ENCODE data around the gene KIAA1549. TPM values are rescaled to one million over a fixed set of nuclear protein-coding genes. Genes with fewer than 3 reads are reported as not detected.
"Not testable (repeated sequence)": the region's sequence is repeated elsewhere in the genome, so short reads cannot be mapped to it uniquely, and the experiment has no call there.

KIAA1549 gene
- total RNA-seq, 1 donor from 2014 or later = 0.77 TPM

DNA sequence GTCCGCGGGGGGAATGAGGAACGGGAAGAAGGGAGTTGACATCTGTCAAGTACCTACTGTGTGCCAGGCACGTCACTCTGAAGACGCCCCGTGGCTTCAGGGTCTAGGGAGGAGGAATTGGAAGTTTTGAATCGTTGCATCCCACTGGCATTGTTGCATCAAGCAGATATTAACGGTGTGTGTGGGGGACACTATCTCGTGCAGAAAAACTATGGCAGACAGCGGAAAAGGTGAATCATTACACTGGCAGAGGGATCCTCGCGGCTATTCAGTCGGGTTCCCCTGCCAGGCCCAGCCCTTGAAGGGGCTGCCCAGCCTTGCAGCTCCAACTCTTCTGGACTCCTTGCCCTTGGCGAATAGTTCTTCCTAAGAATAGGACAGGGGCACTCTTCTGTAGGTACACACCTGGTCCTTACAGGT, 1.0 kb upstream of the KIAA1549 start:
- peak overlapping the region; percentile 56 for H3K4me3 Mint-ChIP-seq
- H3K27ac Mint-ChIP-seq = no peak overlapping the region
- no peaks in the 10 kb centered on the region for H3K9me3 Mint-ChIP-seq
- peaks cover 11% of the 10 kb centered on the region for H3K4me1 Mint-ChIP-seq
- intact Hi-C loops (cut with micrococcal nuclease) = loop anchor here (5.0 kb wide), 1 partner anchor 80 kb away; no protein-coding TSS in a partner anchor
- H3K36me3 Mint-ChIP-seq (ENCODE audit: low read depth) = no peaks in the 10 kb centered on the region
- no peak for DNase-seq
- peaks cover 61% of the 10 kb centered on the region for H3K27me3 Mint-ChIP-seq

DNA sequence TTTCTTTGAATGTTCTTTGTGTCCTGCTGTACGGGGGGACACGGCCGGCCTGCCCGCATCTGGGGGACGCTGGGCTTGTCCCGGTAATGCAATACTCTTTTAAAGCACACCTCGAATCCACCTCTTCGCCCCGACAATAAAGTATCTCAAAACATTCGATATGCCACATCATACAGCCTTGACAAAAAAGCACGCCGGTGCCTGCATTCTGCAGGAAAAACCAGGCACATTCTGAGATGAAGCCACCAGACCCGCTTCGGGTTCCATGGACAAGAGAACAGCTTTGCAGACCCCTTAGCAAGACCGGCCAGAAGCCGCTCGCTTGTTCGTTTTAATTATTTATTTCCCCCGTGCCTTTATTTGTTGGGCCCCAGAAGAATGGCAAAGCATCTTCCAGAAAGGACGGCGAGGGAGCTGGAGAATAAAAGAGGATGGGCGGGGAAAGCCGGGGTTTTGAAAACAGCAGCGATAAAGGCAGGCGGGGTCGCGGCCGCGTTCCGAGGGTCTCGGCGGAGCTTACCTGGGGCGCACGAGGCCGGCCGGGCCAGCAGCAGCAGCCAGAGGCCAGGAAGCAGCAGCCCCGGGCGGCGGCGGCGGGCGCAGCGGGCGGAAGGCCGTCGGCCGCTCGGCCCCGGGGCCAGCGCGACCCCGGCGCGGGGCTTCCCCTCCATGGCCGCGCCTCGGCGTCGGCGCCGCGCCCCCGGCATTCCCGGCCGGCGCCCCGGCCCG, 462 bp downstream of the KIAA1549 start:
- Mint-ChIP-seq H3K9me3 (no peaks in the 10 kb centered on the region), H3K4me1 (peaks cover 11% of the 10 kb centered on the region), H3K36me3 (ENCODE audit: low read depth) (no peaks in the 10 kb centered on the region), H3K4me3 (peak overlapping the region; percentile 85), H3K27me3 (peaks cover 55% of the 10 kb centered on the region), H3K27ac (peak overlapping the region; percentile 46)
- peak; percentile 63 for DNase-seq
- intact Hi-C loops (cut with micrococcal nuclease) = loop anchor here (1.0 to 5.0 kb wide), 2 partner anchors 78 to 94 kb away; no protein-coding TSS in a partner anchor

DNA sequence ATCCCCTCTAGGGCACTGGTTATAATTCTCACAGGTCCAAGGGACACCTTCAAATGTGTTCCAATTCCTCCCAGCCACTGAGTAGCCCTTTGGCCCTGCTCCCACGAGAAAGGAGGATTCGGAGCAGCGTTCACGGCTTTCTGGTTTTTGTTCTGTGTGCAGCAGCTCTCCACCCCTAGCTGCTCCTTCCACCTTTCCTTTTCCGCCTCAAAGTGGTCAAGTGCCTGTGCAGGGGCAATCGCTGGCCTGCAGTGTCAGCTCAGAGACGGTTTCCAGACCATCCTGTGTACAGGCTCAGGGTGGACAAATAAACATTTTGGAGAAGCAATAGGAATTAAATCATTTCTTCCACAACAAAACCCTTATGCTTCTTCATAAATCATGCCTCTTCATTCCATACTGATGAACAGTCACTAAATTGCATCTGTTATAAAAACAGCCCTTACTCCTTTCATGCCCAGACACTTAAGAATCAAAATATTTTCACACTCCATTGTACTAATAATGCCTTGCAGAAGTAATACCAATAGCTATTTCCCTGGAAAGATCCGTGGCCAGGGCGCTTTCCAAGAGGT, 1.1 kb downstream of the KIAA1549 start:
- DNase-seq = no peak
- Mint-ChIP-seq H3K4me3 (peak overlapping the region; percentile 85), H3K27me3 (peaks cover 59% of the 10 kb centered on the region), H3K36me3 (ENCODE audit: low read depth) (no peaks in the 10 kb centered on the region), H3K4me1 (peaks cover 11% of the 10 kb centered on the region), H3K9me3 (no peaks in the 10 kb centered on the region), H3K27ac (no peak overlapping the region)
- intact Hi-C loops (cut with micrococcal nuclease) = loop anchor here (1.0 to 5.0 kb wide), 2 partner anchors 78 to 94 kb away; no protein-coding TSS in a partner anchor

DNA sequence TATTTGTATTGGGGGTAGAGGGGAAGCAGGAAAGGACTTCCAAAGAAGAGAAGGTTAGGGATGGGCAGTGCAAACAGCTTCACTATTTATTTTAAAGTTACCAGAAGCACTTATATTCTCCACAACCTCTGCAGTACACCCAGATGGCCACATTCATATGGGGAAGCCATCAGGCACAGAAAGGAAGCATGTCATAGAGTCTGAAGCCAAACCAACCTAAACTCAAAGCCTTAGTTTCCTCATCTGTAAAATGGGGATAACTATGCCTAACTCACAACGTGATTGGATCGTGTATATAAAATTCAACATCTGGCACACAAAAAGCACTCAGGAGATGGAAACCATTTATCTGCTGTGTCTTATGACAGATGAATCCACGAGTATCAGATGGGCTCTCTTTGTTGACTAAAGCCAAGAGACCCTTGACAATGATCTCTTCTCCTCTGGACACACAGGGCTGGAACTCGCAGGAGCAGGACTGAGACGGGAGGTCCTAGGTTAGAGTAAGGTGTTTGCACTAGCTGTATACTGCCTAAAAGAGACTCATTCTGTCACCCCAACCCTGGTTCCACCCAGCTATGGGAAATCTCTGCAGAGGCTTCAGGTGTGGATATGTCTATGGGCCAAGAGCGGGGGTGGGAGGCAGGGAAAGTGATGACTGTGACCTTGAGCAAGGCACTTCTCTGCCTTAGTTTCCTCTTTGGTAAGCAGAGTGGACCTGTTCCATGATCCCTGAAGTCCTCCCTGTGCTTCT, 1.8 kb downstream of the KIAA1549 start:
- peak; percentile 71 for DNase-seq
- no peaks in the 10 kb centered on the region for H3K9me3 Mint-ChIP-seq
- intact Hi-C loops (cut with micrococcal nuclease) = no loop called here

DNA sequence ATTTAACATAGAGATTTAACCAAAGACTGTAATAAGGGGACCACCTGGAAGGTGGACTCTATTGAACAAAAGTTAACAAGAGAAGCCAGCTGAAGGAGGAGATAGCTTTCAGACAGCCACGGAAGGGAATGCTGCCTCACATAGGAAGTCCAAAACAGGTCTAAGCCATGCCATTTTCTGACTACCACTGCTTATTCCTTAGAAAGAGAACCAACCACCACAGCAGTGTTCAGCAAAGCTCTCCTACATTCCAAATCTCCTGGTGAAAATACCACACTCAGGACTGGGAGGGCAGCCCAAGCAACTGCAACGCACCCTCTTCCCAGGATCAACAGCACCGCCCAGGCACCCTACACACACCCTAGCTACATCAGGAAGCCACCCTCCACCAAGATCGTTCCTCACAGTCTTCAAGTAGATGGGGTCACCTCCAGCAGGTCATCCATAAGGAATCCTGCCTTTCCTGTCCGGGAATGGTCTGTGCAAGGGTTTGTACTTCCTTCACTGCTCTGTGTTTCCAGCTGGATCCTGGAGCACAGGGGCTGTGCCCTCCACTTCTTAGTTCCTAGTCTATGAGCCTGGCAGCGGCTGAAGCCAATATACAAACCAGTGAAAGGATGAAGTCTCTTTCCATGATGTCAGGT, 2.5 kb downstream of the KIAA1549 start:
- no peaks in the 10 kb centered on the region for H3K9me3 Mint-ChIP-seq
- no peak overlapping the region for H3K4me3 Mint-ChIP-seq
- no peak overlapping the region for H3K27ac Mint-ChIP-seq
- DNase-seq = no peak
- peaks cover 11% of the 10 kb centered on the region for H3K4me1 Mint-ChIP-seq
- intact Hi-C loops (cut with micrococcal nuclease) = no loop called here
- H3K27me3 Mint-ChIP-seq = peaks cover 61% of the 10 kb centered on the region
- H3K36me3 Mint-ChIP-seq (ENCODE audit: low read depth) = no peaks in the 10 kb centered on the region

More for the DNA sequence above, 1.8 kb downstream of the KIAA1549 start:
- peaks cover 11% of the 10 kb centered on the region for H3K4me1 Mint-ChIP-seq
- H3K27me3 Mint-ChIP-seq = peaks cover 61% of the 10 kb centered on the region
- peak overlapping the region; percentile 15 for H3K4me3 Mint-ChIP-seq
- H3K27ac Mint-ChIP-seq = no peak overlapping the region
- H3K36me3 Mint-ChIP-seq (ENCODE audit: low read depth) = no peaks in the 10 kb centered on the region

DNA sequence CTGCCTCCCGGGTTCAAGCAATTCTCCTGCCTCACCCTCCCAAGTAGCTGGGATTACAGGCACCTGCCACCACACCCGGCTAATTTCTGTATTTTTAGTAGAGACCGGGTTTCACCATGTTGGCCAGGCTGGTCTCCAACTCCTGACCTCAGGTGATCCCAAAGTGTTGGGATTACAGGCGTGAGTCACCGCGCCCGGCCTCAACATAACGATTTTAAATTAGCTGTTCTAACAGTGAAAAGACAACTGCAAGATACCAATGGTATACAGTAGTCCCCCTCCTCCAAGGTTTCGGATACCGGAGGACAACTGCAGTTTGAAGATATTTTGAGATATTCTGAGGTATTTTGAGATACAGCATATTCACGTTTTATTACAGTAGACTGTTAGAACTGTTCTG, 5.0 kb downstream of the KIAA1549 start:
- H3K27me3 Mint-ChIP-seq = peaks cover 55% of the 10 kb centered on the region
- DNase-seq; H3K9me3 Mint-ChIP-seq; intact Hi-C loops (cut with micrococcal nuclease); H3K36me3 Mint-ChIP-seq (ENCODE audit: low read depth); H3K27ac Mint-ChIP-seq; H3K4me1 Mint-ChIP-seq; H3K4me3 Mint-ChIP-seq: not testable (repeated sequence)

DNA sequence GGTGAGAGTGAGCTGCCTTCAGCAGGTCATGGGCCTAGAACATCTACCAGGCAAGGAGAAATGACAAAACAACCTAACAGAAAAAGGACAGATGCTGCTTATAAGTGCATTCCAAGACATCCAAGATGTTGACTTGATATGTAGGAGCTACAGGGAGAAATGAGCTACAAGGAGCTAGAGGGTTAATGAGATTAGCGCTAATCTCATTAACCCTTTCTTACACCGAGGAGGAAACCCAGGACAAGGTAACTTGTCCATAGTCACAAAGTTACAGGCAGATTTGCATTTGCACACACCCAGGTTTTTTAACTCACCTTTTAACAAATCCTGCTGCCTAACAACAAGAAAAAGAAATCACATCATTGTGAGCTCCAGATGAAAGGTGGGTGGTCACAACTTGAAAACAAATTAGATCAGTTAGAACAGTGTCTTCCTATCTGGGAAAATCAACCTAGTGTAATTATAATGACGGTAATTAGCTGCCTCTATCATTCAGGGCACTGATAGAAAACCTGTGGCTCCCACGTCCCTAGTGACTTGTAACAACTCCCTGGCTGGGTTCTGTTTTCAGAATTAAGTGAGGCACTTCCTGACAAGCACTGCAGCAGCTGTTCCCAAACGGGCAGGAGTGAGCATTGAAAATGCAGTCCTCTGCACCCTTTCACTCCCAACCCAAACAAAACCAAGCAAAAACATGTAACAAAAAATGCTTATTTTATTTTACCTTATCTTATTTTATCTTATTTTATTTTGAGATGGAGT, 5.7 kb downstream of the KIAA1549 start:
- H3K36me3 Mint-ChIP-seq (ENCODE audit: low read depth) = no peaks in the 10 kb centered on the region
- no peak overlapping the region for H3K4me3 Mint-ChIP-seq
- H3K4me1 Mint-ChIP-seq = peaks cover 4% of the 10 kb centered on the region
- H3K27me3 Mint-ChIP-seq = peaks cover 53% of the 10 kb centered on the region
- H3K27ac Mint-ChIP-seq = no peak overlapping the region
- no peaks in the 10 kb centered on the region for H3K9me3 Mint-ChIP-seq
- intact Hi-C loops (cut with micrococcal nuclease) = no loop called here
- no peak for DNase-seq

DNA sequence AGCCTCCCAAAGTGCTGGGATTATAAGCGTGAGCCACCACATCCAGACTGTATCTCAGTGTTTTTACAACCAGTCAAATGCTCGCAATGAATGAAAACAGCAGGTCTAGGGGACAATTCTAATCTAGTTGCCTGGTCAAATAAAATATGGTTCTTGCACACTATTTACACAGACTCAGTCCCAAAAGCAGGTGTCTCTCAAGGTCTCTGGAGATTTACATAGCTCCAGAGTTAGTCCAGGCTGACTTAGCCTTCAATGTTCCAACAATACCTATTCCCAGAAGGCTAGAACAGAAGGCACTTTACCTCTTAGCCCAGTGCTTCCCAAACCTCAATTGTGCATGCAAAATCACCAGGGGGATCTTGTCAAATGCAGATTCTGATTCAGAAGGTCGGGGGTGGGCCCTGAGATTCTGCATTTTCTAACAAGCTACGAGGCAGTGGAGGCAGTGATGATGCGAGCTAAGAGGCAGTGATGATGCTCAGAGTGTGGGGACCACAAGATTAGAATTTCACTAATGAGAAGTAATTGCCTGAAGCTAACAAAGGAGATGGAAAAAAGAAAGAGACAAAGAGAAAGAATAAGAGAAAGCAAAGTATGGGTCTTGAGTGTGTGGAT, 6.4 kb downstream of the KIAA1549 start:
- intact Hi-C loops (cut with micrococcal nuclease) = no loop called here
- no peak for DNase-seq

DNA sequence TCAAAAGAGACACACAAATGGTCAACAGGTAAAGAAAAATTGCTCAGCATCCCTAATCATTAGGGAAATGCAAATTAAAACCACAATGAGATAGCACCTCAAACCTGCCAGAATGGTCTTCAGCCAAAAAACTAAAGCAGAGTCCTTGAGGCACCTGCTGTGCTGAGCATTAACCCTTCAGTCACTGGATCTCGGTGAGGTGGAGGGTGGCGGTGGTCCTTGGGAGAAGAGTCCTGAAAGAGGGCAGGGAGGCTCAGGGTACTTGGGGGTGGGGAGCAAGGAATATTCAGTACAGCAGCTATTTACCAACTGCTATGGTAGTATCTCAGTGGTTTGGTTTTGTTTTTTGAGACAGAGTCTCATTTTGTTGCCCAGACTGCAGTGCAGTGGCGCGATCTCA, 7.1 kb downstream of the KIAA1549 start:
- Mint-ChIP-seq H3K9me3 (no peaks in the 10 kb centered on the region), H3K36me3 (ENCODE audit: low read depth) (no peaks in the 10 kb centered on the region), H3K4me1 (no peaks in the 10 kb centered on the region), H3K27ac (no peak overlapping the region), H3K4me3 (no peak overlapping the region), H3K27me3 (peaks cover 39% of the 10 kb centered on the region)
- no peak for DNase-seq
- intact Hi-C loops (cut with micrococcal nuclease) = no loop called here

More for the DNA sequence above, 6.4 kb downstream of the KIAA1549 start:
- Mint-ChIP-seq H3K4me1 (no peaks in the 10 kb centered on the region), H3K4me3 (no peak overlapping the region), H3K9me3 (no peaks in the 10 kb centered on the region), H3K27ac (no peak overlapping the region), H3K27me3 (peaks cover 46% of the 10 kb centered on the region), H3K36me3 (ENCODE audit: low read depth) (no peaks in the 10 kb centered on the region)

DNA sequence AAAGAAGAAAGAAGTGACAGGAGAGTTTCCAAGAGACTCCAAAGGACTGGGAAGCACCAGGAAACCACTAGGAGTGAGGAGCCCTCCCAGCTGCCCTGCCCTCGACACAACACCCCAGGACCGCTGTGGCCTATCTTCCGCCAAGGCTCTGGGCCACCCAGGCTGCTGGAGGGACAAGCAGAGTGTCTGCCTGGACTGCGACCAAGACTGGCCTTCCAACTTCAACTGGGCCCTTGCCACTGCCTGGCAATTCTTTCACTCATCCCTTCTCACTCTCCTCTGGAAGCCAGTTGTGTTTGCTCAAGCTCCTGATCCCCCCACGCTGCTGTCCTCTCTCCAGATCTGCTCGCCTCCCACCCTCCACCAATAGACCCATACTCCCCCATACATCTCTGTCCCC, 10.2 kb downstream of the KIAA1549 start:
- Mint-ChIP-seq H3K27me3 (peaks cover 22% of the 10 kb centered on the region), H3K9me3 (no peaks in the 10 kb centered on the region), H3K36me3 (ENCODE audit: low read depth) (no peaks in the 10 kb centered on the region), H3K4me1 (no peaks in the 10 kb centered on the region), H3K4me3 (no peak overlapping the region), H3K27ac (no peak overlapping the region)
- intact Hi-C loops (cut with micrococcal nuclease) = no loop called here
- DNase-seq = no peak

DNA sequence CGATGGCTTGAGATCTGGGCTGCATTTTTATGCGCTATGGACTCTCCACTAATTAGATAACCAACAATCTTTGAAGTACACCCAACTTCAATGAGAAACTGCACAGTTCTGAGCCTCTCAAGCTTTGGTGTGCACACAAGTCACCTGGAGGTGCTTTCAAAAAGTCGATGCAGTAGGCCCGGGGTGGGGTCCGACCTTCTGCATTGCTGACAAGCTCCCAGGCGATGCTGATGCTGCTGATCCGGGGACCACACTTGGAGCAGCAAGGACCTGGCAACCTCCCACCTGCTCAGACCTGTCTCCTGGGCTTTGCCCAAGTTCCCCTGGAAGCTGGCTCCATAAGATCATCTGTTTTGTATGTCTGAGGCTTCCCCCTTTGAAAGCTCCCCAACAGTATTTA, 10.7 kb downstream of the KIAA1549 start:
- H3K4me3 Mint-ChIP-seq = no peak overlapping the region
- peaks cover 21% of the 10 kb centered on the region for H3K27me3 Mint-ChIP-seq
- no peak for DNase-seq
- no peaks in the 10 kb centered on the region for H3K4me1 Mint-ChIP-seq
- no peak overlapping the region for H3K27ac Mint-ChIP-seq
- H3K9me3 Mint-ChIP-seq = no peaks in the 10 kb centered on the region
- intact Hi-C loops (cut with micrococcal nuclease) = no loop called here
- H3K36me3 Mint-ChIP-seq (ENCODE audit: low read depth) = no peaks in the 10 kb centered on the region

DNA sequence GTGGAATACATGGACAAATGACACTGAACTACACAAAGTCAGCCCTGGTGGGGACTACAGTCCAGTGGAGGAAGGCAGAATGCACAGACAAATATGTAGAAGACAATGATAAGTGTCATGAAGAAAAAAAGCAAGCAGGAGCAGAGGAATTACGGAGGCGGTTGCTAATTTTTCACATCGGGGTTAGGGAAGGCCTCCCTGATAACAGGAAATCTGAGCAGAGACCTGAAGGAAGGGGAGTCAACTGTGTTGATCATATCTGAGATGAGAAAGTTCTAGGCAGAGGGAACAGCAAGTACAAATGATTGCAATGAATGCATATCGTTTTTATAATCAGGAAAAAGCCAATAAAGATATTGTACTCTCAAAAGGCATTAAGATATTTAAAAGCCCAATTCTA, 14.0 kb downstream of the KIAA1549 start:
- Mint-ChIP-seq H3K27me3 (peaks cover 17% of the 10 kb centered on the region), H3K4me1 (peaks cover 7% of the 10 kb centered on the region), H3K36me3 (ENCODE audit: low read depth) (no peaks in the 10 kb centered on the region), H3K9me3 (no peaks in the 10 kb centered on the region), H3K27ac (no peak overlapping the region), H3K4me3 (no peak overlapping the region)
- intact Hi-C loops (cut with micrococcal nuclease) = no loop called here
- no peak for DNase-seq
